NT2/D1 (cell line): Measurements from ENCODE around the gene PRRG2.

Source experiments
- SUZ12 ChIP-seq: IDR thresholded peaks from 2 replicates; pipeline ENCODE4 v1.6.1; 2011; ENCODE audit not compliant: insufficient read length, insufficient read depth; ENCODE audit errors: extremely low read depth
- YY1 ChIP-seq: IDR thresholded peaks from 2 replicates; pipeline ENCODE4 v1.6.1; 2011; ENCODE audit not compliant: insufficient read length, insufficient read depth

DNA sequence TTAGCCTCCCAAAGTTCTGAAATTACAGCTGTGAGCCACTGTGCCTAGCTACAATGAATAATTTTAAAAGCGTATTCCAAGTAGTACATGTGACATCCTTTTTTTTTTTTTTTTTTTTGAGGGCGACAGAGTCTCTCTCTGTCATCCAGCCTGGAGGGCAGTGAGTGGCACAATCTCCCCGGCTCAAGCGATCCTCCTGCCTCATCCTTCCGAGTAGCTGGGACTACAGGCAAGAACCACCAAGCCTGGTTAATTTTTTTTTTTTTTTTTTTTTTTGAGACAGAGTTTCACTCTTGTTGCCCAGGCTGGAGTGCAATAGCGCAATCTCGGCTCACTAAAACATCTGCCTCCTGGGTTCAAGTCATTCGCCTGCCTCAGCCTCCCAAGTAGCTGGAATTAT lies 6.1 kb downstream of the PRRG2 start:
- no peak for TF ChIP-seq YY1
- no peak for TF ChIP-seq SUZ12
